Heart right ventricle (tissue), 16 donors: ENCODE results near the gene AAR2. TPM values are rescaled to one million over a fixed set of nuclear protein-coding genes. Genes with fewer than 3 reads are reported as not detected.

Experiments used
- ATAC-seq, 8 donors: fragments of 200-7000 bp; cut with Tn5 transposase; one replicate each; pipeline ENCODE4 v1.9.1; 2020; ENCODE audit warnings: mild to moderate bottlenecking in 8 of 8, moderate library complexity in 8 of 8, moderate number of reproducible peaks in 1 of 8
- DNase-seq, 2 donors: peaks; one replicate each; pipeline ENCODE4 v3.0.0-alpha.2; 2020
- H3K27ac ChIP-seq, 10 donors: fragments of 200-600 bp; sonication (generic) in 2 of 10; one replicate each; pipeline versions ENCODE4 v1.5.0 to v1.8.0; 2020 to 2022; ENCODE audit warnings: mild to moderate bottlenecking in 3 of 10
- H3K27me3 ChIP-seq, 7 donors: fragments of 200-600 bp; one replicate each; pipeline ENCODE4 v1.8.0; 2021 to 2022; ENCODE audit warnings: mild to moderate bottlenecking in 2 of 7
- H3K36me3 ChIP-seq, 9 donors: fragments of 200-600 bp; sonication (generic) in 1 of 9; one replicate each; pipeline versions ENCODE4 v1.5.0 to v1.8.0; 2020 to 2022; ENCODE audit warnings: mild to moderate bottlenecking in 2 of 9
- H3K4me1 ChIP-seq, 9 donors: fragments of 200-600 bp; sonication (generic) in 1 of 9; one replicate each; pipeline versions ENCODE4 v1.5.0 to v1.8.0; 2020 to 2022; ENCODE audit warnings: mild to moderate bottlenecking in 4 of 9
- H3K4me3 ChIP-seq, 10 donors: fragments of 200-600 bp; sonication (generic) in 2 of 10; one replicate each; pipeline versions ENCODE4 v1.5.0 to v1.8.0; 2020 to 2022; ENCODE audit warnings: mild to moderate bottlenecking in 7 of 10, moderate library complexity in 2 of 10
- H3K9me3 ChIP-seq, 11 donors: fragments of 200-600 bp in 10 of 11; sonication (generic) in 2 of 11; one replicate each; pipeline versions ENCODE4 v1.5.0 to v1.8.0; 2013 to 2022; ENCODE audit warnings: mild to moderate bottlenecking in 2 of 11, control low read depth in 1 of 11, moderate library complexity in 1 of 11
- CTCF ChIP-seq, 9 donors: fragments of 200-600 bp; sonication (generic) in 2 of 9; IDR thresholded peaks; one replicate each; pipeline versions ENCODE4 v1.5.0 to v1.8.0; 2021 to 2022; ENCODE audit warnings: antibody characterized with exemption in 9 of 9, mild to moderate bottlenecking in 5 of 9, moderate library complexity in 1 of 9
- WGBS, 2 donors: extraction: QIAGEN DNeasy Blood & Tissue Kit; methylation state at CpG; one replicate each; pipeline ENCODE4 v1.1.7; 2013; ENCODE audit warnings: inconsistent platforms in 1 of 2; 5-methylcytosine and 5-hydroxymethylcytosine counted together
- intact Hi-C, 10 donors: fragments of 100-400 bp; cut with DNase I; formaldehyde crosslinking; loops; one replicate each; pipeline versions ENCODE4 v1.11.1 to v1.14.2; 2022
- polyA plus RNA-seq, 2 donors: library from polyadenylated mRNA; stranded (reverse); fragments of 200-250 nt; gene quantifications; one replicate each; pipeline ENCODE4 v1.2.3, GENCODE V29; 2013
- total RNA-seq, 10 donors: library from RNA; stranded (reverse); fragmentation: NEBNext Ultra II Directional in 3 of 10; extraction: Animal tissue kit (Norgen Biotek cat#: 25700) in 3 of 10; gene quantifications; one replicate each; pipeline versions ENCODE4 v1.2.1 to v1.2.4, GENCODE V29; 2021 to 2023
- donor health status: Arrhythmogenic right ventricular cardiomyopathy.
- donor health status: ischemic (EF 13 %, LVEDD 7.1; RV severe dilation, severe dysfunction).
- donor health status: healthy with polysubstance abuse.
- donor health status: DM: no; HTN: yes; CAD: no.
- donor health status: DM: no; HTN: no; CAD: no.
- donor health status: ischemic (EF 25% LVEDD 6.9; RV normal size, moderate dysfunction).
- donor health status: ischemic (EF 25% LVEDD 5.7; RV mildly dilated, moderate dysfunction).
- donor health status: healthy.
- donor health status: DM: yes; HTN: yes; CAD: no.
- donor health status: Ischemic cardiomyopathy.
- donor health status: ischemic (EF 35%, LVEDD 5.7; RV mildly dilated, moderate dysfunction).
- donor health status: nonischemic (EF 11% LVEDD 7.7; RV severe dilation, severe dysfunction).
- donor health status: DM: yes; HTN: yes; CAD: no.
- donor health status: PGD.
- donor health status: ischemic (EF 29% LVEDD 5.4; RV normal size, mild dysfunction).
- donor health status: nonischemic (EF 23%, LVEDD 6.1; RV moderate dilation, normal function).

AAR2 gene
- total and polyA plus RNA-seq, 12 donors: 7.8 to 22.7 (median 15.2) TPM

GRCh38 chr20:36228770-36229169 lies 7.5 kb upstream of the AAR2 start:
- ATAC-seq: no peak

GRCh38 chr20:36230019-36230418 lies 6.3 kb upstream of the AAR2 start:
- no peak for TF ChIP-seq CTCF (IDR thresholded peaks at IDR 0.05)
- no peaks in the 10 kb centered on the region for H3K27me3 ChIP-seq
- no peak overlapping the region for H3K4me3 ChIP-seq
- ATAC-seq (no peak), DNase-seq (no peak)
- WGBS, 2 donors: 63% methylated on average over 3 of the region's 3 CpGs
- H3K9me3 ChIP-seq: no peaks in the 10 kb centered on the region
- no peaks in the 10 kb centered on the region for H3K4me1 ChIP-seq
- H3K36me3 ChIP-seq: peaks cover 0 to 43% (median 0%) of the 10 kb centered on the region in 9 donors
- H3K27ac ChIP-seq: no peak overlapping the region
- intact Hi-C loops: no loop called here

More at GRCh38 chr20:36228770-36229169, 7.5 kb upstream of the AAR2 start:
- no peak overlapping the region for H3K4me3 ChIP-seq
- no peaks in the 10 kb centered on the region for H3K4me1 ChIP-seq
- intact Hi-C loops: no loop called here
- no peaks in the 10 kb centered on the region for H3K9me3 ChIP-seq
- no peak for TF ChIP-seq CTCF (IDR thresholded peaks at IDR 0.05)
- no peaks in the 10 kb centered on the region for H3K27me3 ChIP-seq
- no peak overlapping the region for H3K27ac ChIP-seq
- H3K36me3 ChIP-seq: peaks cover 0 to 52% (median 0%) of the 10 kb centered on the region in 9 donors
- WGBS, 2 donors: 74 to 79% methylated on average over 6 of the region's 6 CpGs
- no peak for DNase-seq

GRCh38 chr20:36231331-36231730 lies 4.9 kb upstream of the AAR2 start:
- Histone ChIP-seq H3K27ac (no peak overlapping the region), H3K27me3 (no peaks in the 10 kb centered on the region), H3K36me3 (peaks cover 0 to 30% (median 0%) of the 10 kb centered on the region in 9 donors), H3K9me3 (no peaks in the 10 kb centered on the region), H3K4me3 (no peak overlapping the region), H3K4me1 (peaks cover 0 to 9% (median 6%) of the 10 kb centered on the region in 9 donors)
- no peak for TF ChIP-seq CTCF (IDR thresholded peaks at IDR 0.05)
- 90% methylated on average over 7 of the region's 7 CpGs for WGBS, 2 donors
- no peak for ATAC-seq
- intact Hi-C loops: no loop called here
- no peak for DNase-seq

- DNase-seq: no peak
- WGBS, 2 donors: 40 to 49% methylated on average over 4 of the region's 4 CpGs
- no peak for ATAC-seq
- intact Hi-C loops: no loop called here
- H3K27ac ChIP-seq: no peak overlapping the region
- no peak overlapping the region for H3K4me3 ChIP-seq
- H3K4me1 ChIP-seq: peaks cover 0 to 32% (median 22%) of the 10 kb centered on the region in 9 donors
- TF ChIP-seq CTCF (IDR thresholded peaks at IDR 0.05): no peak
- no peaks in the 10 kb centered on the region for H3K9me3 ChIP-seq
- peaks cover 0 to 16% (median 0%) of the 10 kb centered on the region in 9 donors for H3K36me3 ChIP-seq
- no peaks in the 10 kb centered on the region for H3K27me3 ChIP-seq
Observed at GRCh38 chr20:36234771-36235320, 1.4 kb upstream of the AAR2 start.
